RPMI8226 (cell line): ENCODE data around the gene NPC2.

ENCODE experiments used
- DNase-seq: peaks from one replicate; pipeline ENCODE4 v3.0.0-alpha.2; 2015

NPC2 gene

GRCh38 chr14:74518221-74518620 is 25.1 kb upstream of the NPC2 start:
- no peak for DNase-seq

GRCh38 chr14:74517731-74518130 is 24.6 kb upstream of the NPC2 start:
- DNase-seq = no peak

GRCh38 chr14:74516451-74517160 is 23.5 kb upstream of the NPC2 start:
- DNase-seq = no peak

GRCh38 chr14:74515891-74516412 is 22.8 kb upstream of the NPC2 start:
- no peak for DNase-seq

GRCh38 chr14:74514471-74514941 is 21.4 kb upstream of the NPC2 start:
- peak; percentile 74 for DNase-seq

- DNase-seq = no peak
These were observed 19.1 kb upstream of the NPC2 start for GRCh38 chr14:74511966-74512830.

- no peak for DNase-seq
These were observed 17.9 kb upstream of the NPC2 start for GRCh38 chr14:74510959-74511409.

GRCh38 chr14:74510223-74510931 is 17.3 kb upstream of the NPC2 start:
- no peak for DNase-seq

GRCh38 chr14:74509587-74510222 is 16.6 kb upstream of the NPC2 start:
- no peak for DNase-seq

GRCh38 chr14:74508844-74509428 is 15.8 kb upstream of the NPC2 start:
- no peak for DNase-seq

GRCh38 chr14:74508292-74508731 is 15.2 kb upstream of the NPC2 start:
- DNase-seq = peak; percentile 51

GRCh38 chr14:74507840-74508239 is 14.7 kb upstream of the NPC2 start:
- no peak for DNase-seq

- DNase-seq = no peak
These were observed 14.0 kb upstream of the NPC2 start for GRCh38 chr14:74507085-74507484.

GRCh38 chr14:74506411-74506851 is 13.3 kb upstream of the NPC2 start:
- peak; percentile 25 for DNase-seq

- DNase-seq = no peak
These were observed 12.7 kb upstream of the NPC2 start for GRCh38 chr14:74505831-74506230.

- DNase-seq = no peak
These were observed 12.0 kb upstream of the NPC2 start for GRCh38 chr14:74504874-74505720.

GRCh38 chr14:74504412-74504811 is 11.3 kb upstream of the NPC2 start:
- DNase-seq = no peak

- DNase-seq = no peak
These were observed 10.8 kb upstream of the NPC2 start for GRCh38 chr14:74503938-74504335.

GRCh38 chr14:74503291-74503937 is 10.3 kb upstream of the NPC2 start:
- no peak for DNase-seq

GRCh38 chr14:74502236-74503019 is 9.3 kb upstream of the NPC2 start:
- DNase-seq = peak; percentile 62
